ENCODE data around the gene BACH2. TPM values are rescaled to one million over a fixed set of nuclear protein-coding genes. Genes with fewer than 3 reads are reported as not detected.

The BACH2 gene
- total and polyA plus RNA-seq, 2 experiments from 2014 or later = 1.6 to 5.7 TPM

- peaks cover 2% of the 10 kb centered on the region for H3K27me3 Mint-ChIP-seq (ENCODE audit: insufficient read depth, low read depth, poor library complexity)
- DNase-seq (ENCODE audit: low spot score) (no peak), ATAC-seq (no peak)
- no peaks in the 10 kb centered on the region for H3K27me3 ChIP-seq (ENCODE audit: insufficient read depth)
- no peaks in the 10 kb centered on the region for H3F3A ChIP-seq (replicated peaks; ENCODE audit: low read depth)
- no peak overlapping the region for H3K27ac ChIP-seq (ENCODE audit: low read depth)
- no peak overlapping the region for H3K27ac Mint-ChIP-seq
- H2AFZ ChIP-seq = no peak overlapping the region
- no peaks in the 10 kb centered on the region for H3K9me3 Mint-ChIP-seq
- no peaks in the 10 kb centered on the region for H3K79me2 ChIP-seq (replicated peaks; ENCODE audit: insufficient read depth)
- no peak overlapping the region for H3K4me3 Mint-ChIP-seq
- H3K36me3 ChIP-seq (ENCODE audit: insufficient read depth) = no peaks in the 10 kb centered on the region
- no peak overlapping the region for H3K4me3 ChIP-seq
- H3K36me3 Mint-ChIP-seq (ENCODE audit: low read depth) = no peaks in the 10 kb centered on the region
- peaks cover 3% of the 10 kb centered on the region; the same call in 1 of the 2 replicates for H3K9me2 ChIP-seq (ENCODE audit: insufficient read depth)
- TF ChIP-seq JUNB (IDR thresholded peaks at IDR 0.05; ENCODE audit: unreplicated experiment) (no peak), CTCF (conservative IDR thresholded peaks at IDR 0.05; ENCODE audit: low read depth in 2 of 2) (no peak), ETS1 (IDR thresholded peaks at IDR 0.05) (no peak)
- H4K20me1 ChIP-seq (replicated peaks; ENCODE audit: insufficient read depth) = no peaks in the 10 kb centered on the region
- H3K4me2 ChIP-seq = no peak overlapping the region
- no peaks in the 10 kb centered on the region for H3K4me1 ChIP-seq (ENCODE audit: insufficient read depth)
- H3K4me1 Mint-ChIP-seq = no peaks in the 10 kb centered on the region
Observed at GRCh38 chr6:90311569-90311968, 14.9 kb upstream of the BACH2 start.

- Histone ChIP-seq H3K4me3 (no peak overlapping the region), H3K27me3 (ENCODE audit: insufficient read depth) (no peaks in the 10 kb centered on the region), H4K20me1 (replicated peaks; ENCODE audit: insufficient read depth) (no peaks in the 10 kb centered on the region), H2AFZ (no peak overlapping the region), H3K36me3 (ENCODE audit: insufficient read depth) (no peaks in the 10 kb centered on the region), H3K4me1 (ENCODE audit: insufficient read depth) (no peaks in the 10 kb centered on the region), H3K79me2 (replicated peaks; ENCODE audit: insufficient read depth) (no peaks in the 10 kb centered on the region), H3K4me2 (no peak overlapping the region), H3K27ac (ENCODE audit: low read depth) (no peak overlapping the region), H3F3A (replicated peaks; ENCODE audit: low read depth) (no peaks in the 10 kb centered on the region), H3K9me2 (ENCODE audit: insufficient read depth) (peaks cover 3% of the 10 kb centered on the region; the same call in 1 of the 2 replicates)
- Mint-ChIP-seq H3K36me3 (ENCODE audit: low read depth) (no peaks in the 10 kb centered on the region), H3K4me3 (no peak overlapping the region), H3K27ac (no peak overlapping the region), H3K4me1 (peaks cover 9% of the 10 kb centered on the region), H3K9me3 (no peaks in the 10 kb centered on the region), H3K27me3 (ENCODE audit: insufficient read depth, low read depth, poor library complexity) (peaks cover under 1% of the 10 kb centered on the region)
- ATAC-seq (no peak), DNase-seq (ENCODE audit: low spot score) (no peak)
- TF ChIP-seq EZH2 (IDR thresholded peaks at IDR 0.05; ENCODE audit: low read depth, unreplicated experiment) (no peak), ZNF462 (CRISPR knock-in tag; IDR thresholded peaks at IDR 0.05) (no peak), CREB1 (CRISPR knock-in tag; IDR thresholded peaks at IDR 0.05; ENCODE audit: low read depth) (no peak), EZH2phosphoT487 (IDR thresholded peaks at IDR 0.05; ENCODE audit: unreplicated experiment) (no peak), NANOG (IDR thresholded peaks at IDR 0.05; ENCODE audit: borderline replicate concordance) (no peak)
Observed at GRCh38 chr6:90305800-90306448, 9.3 kb upstream of the BACH2 start.

Data from GM23338 (cell line).